Activated CD4-positive, CD25-positive, alpha-beta regulatory T cell treated with anti-CD3 and anti-CD28 coated beads, Interleukin-2, amount 50 U/mL, for 16 hours (primary cell): Measurements from ENCODE around the gene RPA4.
"Not testable (repeated sequence)": the region's sequence is repeated elsewhere in the genome, so short reads cannot be mapped to it uniquely, and the experiment has no call there.

Experiments
- DNase-seq: peaks from one replicate; pipeline ENCODE4 v3.0.0-alpha.2; 2020; ENCODE audit warnings: low read depth, low spot score

Gene RPA4, protein sequence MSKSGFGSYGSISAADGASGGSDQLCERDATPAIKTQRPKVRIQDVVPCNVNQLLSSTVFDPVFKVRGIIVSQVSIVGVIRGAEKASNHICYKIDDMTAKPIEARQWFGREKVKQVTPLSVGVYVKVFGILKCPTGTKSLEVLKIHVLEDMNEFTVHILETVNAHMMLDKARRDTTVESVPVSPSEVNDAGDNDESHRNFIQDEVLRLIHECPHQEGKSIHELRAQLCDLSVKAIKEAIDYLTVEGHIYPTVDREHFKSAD

DNA sequence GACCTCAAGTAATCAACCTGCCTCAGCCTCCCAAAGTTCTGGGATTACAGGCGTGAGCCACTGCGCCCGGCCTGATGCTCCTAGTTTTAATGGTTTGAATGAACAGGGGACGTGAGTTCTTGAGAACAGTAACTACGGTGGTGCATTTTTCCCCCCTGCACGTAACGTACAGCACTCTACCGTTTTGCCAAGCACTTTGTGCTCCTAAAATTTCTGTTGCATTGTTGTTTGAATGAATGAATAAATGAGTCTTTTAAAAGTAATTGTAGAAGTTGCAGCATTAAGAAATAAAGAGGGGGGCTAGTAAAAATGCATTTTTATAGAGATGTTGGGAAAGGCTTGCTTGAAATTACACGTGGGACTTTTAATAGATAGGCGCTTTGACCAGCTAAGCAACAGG lies at the start of gene RPA4:
Gene RPA4 (plus strand): TSS at position 301 of the 400 bp plus-strand sequence. CDS start 403 bp downstream, outside the sequence.
- DNase-seq, result no peak

DNA sequence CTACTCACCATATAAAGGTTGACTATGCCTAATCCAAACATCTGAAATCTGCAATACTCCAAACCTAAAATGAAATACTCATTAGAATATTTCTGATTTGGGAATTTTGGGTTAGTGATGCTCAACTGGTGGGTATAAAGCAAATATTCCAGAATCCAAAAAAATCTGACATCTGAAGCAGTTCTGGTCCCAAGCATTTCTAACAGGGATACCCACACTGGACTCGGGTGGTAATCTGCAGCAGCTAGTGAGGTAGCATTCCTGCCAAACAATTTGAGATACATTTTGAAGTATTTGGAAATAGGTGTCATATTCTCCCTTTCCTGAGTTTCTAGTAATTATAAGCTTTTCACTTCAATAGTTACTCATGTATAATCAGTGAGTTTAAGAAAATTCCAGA lies 49.6 kb upstream of the RPA4 start:
- no peak for DNase-seq

DNA sequence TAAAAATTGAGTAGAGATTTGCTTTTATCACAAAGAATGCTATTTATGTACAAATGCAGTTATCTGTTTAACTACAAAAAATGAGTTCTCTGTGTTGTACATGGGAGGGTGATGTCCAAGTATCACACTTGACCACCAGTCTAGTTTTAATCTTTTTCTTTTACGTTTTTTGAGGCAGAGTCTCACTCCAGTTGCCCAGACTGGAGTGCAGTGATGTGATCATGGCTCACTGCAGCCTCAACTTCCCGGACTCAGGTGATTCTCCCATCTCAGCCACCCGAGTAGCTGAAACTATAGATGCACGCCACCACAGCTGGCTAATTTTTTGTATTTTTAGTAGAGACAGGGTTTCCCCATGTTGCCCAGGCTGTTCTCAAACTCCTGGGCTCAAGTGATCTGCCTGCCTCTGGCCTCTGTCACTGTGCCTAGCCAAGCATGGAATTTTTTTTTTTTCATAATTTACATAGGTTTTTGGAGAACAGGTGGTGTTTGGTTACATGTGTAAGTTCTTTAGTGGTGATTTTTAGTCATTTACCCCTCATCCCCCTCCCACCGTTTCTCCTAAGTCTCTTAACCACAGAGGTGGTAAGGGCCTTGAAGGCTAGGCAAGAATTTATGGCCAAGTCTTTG lies 47.9 kb upstream of the RPA4 start:
- no peak for DNase-seq

DNA sequence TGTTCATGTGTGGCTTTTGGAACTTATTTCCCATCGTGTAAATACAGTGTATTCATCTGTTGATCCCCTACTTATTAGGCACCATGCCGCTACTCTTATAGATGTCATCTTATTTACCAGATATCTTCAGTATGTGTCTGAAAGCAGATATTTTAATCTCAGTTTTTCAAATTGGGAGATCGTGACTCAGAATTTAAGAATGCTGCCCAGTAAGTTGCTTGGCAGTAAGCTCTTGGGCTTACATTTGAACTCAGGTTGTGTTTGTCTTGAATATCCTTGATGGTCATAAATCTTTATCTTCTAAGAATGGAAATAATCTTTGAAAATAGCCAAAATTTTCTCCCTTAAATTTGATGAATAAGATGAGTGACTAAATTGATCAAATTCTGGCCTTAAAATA lies 45.9 kb upstream of the RPA4 start:
- no peak for DNase-seq

DNA sequence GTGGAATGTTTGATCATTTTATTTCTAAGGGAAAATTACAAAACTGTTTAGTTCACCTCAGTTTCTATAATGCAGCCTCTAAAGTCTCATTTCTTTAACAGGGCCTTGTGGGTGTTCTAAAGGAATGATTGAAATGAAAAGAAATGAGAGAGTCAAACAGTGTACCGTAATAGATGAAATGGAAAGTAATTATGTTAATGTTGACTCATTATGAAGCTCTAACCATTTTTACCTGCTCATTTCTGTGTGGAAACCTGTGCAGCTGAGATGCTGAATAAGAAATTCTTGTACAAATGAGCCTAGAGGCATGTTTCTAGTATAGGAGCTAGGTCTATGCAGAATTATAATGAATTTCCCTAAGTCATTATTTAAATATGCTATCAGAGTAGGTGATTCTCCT lies 45.2 kb upstream of the RPA4 start:
- no peak for DNase-seq

DNA sequence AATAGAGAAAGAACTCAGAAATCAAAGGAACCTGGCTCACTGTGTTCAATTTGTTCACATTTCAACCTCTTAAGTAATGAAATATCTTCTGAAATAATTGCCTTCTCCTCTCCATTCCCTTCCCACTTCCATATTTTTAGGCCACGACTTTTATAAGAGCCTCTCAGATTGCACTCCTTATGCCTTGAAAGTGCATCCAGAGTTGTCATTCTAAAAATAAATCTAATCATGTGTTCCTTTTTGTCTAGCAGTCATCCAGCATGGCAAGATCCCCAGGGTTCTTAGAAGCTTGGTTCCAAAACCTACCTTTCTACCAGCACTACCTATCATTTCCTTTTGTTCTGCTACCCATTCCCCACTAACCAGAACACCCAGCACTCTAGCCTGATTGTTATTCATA lies 42.4 kb upstream of the RPA4 start:
- no peak for DNase-seq

DNA sequence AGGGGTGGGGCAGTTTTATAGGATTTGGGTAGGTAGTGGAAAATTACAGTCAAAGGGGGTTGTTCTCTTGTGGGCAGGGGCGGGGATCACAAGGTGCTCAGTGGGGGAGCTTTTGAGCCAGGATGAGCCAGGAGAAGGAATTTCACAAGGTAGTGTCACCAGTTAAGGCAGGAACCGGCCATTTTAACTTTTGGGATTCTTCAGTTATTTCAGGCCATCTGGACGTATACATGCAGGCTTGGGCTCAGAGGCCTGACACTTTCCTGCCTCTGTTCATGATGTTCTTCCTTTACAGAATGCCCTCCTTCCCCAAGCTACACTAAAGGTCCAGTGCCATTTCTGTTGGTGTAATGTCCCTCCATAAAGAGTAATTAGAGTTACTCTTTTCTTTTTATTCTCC lies 41.8 kb upstream of the RPA4 start:
- not testable (repeated sequence) for DNase-seq

DNA sequence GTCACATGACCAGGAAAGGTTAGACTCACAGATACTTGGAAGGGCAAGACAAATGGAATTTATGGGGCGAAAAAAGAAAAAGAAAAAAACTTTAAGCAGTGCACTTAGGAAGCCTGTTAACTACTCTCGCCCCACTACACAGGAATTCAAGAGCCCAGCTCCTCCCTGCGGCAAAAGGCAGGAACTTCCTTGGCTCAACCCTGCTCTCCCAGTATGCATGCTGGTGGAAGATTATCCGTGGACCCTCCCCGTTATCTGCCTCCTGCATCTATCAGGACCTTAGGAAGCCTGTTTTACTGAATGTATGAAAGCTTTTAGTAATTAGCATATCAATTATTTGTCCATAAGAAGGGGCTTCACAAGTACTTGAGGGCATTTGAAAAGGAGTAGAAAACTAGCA lies 40.1 kb upstream of the RPA4 start:
- no peak for DNase-seq

DNA sequence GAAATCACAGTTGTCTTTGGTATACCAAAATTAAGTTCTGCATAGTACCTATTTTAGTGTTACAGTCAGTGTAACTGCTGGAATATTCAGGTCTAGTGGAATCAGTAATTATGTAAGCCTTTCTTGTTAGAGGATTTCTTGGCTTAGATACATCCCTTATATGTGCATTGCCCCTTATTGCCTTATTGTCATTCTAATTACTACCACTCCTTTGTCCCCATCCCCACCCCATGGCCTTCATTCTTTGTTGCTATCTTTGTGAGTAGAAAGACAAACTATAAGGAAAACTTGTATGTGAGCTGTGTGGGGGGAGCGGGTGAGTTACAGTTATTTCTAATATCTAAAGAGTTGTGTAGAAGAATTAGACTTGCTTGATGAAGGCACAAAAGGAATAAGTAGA lies 36.9 kb upstream of the RPA4 start:
- DNase-seq, result no peak

DNA sequence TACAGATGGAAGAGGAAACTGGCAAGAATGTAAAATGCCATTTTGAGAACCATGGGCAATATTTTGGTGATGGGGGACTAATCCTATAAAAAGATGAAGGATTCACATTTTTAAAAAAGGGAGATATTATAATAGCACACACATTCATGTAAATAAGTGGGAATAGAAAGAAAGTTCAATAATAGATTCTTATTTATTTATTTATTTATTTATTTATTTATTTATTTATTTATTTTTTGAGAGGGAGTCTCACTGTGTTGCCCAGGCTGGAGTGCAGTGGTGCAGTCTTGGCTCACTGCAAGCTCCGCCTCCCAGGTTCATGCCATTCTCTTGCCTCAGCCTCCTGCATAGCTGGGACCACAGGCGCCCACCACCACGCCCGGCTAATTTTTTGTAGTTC lies 24.3 kb upstream of the RPA4 start:
- DNase-seq, result not testable (repeated sequence)

DNA sequence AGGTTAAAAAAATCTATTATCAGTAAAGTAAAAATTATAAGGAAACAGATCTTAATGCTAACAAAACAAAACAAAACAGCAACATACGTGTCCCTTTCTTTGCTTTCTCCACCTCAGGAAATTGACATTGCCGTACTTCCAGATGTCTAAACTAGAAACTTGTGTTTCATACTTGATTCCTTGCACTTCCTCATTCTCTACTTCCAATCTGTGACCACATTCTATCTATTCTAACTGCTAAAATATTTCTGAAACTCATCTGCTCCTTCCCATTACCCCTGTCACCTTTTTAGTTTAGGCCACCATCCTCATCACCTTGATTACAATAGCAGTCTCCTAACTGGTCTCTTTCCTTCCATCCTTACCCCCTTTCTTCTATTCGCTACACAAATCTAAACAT lies 22.5 kb upstream of the RPA4 start:
- no peak for DNase-seq

DNA sequence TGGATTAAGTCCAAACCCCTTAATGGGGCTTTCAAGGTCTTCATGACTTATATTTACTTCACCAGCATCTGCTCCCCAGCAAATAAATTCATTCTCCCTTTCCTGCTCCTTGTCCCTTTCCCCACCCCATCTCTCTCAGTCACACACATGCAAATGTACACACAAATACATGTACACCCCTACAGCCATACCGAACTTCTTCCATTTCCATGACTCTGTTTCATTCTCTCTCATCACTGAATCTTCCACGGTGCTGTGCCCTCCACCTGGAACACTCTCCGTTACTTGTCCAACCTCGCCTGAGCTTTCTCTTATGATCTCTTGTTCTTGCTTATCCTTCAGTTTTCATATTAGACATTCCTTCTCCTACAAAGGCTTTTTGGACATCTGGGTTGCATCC lies 22.0 kb upstream of the RPA4 start:
- DNase-seq, result no peak

DNA sequence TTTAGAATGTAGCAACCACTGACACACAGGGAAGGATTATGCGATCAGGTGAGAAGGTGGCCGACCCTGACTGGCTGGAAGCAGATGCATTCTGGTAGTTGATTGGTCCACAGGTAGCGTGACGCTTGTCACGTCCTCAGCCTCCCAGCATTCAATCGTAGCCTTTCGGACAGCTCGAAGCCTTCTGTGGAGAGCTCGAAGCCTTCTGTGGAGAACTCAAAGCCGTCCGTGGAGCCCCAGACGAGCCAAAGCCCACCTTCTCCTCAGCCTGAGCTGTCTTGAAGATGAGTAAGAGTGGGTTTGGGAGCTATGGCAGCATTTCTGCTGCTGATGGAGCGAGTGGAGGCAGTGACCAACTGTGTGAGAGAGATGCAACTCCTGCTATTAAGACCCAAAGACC lies 319 bp downstream of the RPA4 start:
- DNase-seq, result no peak

DNA sequence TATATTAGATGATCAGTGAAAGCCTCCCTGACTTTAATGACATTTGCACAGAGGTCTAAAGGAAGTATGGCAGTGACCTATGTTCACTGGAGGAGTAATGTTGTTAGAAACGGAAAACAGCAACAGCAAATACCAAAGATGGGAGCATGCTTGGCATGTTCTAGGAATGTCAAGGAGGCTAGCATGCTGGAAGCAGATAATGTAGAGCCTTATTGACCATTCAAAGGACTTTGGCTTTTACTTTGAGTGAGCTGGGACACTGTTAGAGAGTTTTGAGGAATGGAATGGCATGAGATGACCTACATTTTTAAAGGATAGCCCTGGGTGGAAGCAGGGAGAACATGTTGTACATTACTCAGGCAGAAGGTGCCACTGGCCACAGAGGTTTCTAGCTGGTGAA lies 6.0 kb downstream of the RPA4 start:
- no peak for DNase-seq

DNA sequence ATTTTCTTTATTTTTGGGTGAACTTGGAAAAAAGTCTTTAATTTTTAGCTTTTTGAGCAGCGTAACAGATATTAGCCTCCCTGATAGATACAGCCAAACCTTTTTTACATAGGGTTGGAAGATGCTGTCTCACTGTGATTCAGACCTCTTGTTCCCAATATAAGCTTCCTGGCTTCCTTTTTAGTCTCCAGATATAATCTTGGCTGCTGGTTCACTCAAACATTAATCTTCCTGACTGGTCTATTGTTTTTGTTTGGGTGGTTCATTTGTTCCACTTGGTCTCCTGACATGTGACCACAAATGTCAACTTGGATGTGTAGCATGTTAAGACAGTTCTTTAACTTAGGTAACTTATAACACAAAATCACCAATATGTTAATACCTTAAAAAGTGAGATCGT lies 23.0 kb downstream of the RPA4 start:
- no peak for DNase-seq

DNA sequence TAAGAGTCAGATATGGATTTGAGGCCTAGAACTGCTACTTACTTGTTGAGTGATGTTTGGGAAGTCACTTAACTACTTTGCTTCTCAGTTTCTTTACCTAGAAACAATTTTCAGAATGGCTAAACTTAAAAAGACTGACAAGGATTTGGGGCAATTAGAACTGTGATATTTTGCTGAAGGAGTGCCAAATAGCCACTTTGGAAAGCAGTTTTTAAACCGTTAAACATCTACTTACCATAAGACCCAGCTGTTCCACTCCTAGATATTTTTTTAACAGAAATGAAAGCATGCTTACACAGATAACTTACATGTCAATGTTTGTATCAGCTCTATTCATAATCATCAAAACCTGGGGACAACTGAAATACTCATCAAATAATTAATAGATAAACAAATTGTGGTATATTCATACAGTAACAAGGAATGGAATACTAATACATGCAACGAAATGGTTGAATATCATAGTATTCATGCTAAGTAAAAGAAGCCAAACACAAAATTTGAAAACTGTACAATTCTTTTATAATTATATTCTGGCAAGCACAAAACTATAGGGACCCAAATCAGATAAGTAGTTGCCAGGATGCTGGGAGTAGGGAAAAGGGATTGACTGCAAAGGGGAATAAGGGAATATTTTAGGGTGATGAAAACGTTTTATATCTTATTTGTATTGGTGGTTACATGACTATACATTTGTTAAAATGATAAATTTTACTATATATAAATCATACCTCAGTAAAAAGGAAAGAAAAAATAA lies 24.0 kb downstream of the RPA4 start:
- DNase-seq, result no peak

DNA sequence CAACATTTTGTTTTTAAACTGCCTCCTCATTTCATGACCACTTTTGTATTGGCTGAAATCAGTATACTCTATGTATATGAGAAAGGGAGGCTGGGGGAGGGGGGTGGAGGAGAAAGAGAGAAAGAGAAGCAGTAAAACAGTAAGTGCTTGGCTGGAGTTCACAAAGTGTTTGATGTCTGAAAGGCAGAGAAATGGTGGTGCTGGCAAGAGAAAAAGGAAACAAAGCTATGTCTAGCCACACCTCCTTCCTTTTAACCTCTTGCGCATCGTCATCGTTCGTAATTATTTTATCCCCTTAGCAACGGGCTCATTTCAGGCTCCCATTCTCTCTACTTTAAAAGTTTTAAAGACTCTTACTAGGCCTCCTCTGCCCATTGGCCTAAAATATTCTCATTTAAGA lies 25.6 kb downstream of the RPA4 start:
- no peak for DNase-seq

DNA sequence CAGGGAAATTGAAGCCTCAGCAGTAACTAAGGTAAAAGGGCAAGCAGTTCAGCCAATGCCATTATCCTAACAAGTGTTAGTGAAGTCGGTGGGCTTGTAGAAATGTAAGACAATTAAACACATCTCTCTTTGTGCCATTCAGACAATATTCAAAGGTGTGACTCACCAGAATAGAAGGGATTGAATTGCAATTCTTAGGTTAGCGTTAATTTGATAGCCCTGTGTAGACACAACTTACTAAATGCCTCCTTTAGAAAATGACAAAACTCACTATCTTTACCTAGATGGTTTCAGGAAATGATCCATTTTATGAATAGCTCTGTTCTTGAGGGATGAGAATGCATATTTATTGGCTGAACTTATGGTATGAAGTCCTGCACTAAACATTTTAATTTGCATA lies 35.2 kb downstream of the RPA4 start:
- no peak for DNase-seq

DNA sequence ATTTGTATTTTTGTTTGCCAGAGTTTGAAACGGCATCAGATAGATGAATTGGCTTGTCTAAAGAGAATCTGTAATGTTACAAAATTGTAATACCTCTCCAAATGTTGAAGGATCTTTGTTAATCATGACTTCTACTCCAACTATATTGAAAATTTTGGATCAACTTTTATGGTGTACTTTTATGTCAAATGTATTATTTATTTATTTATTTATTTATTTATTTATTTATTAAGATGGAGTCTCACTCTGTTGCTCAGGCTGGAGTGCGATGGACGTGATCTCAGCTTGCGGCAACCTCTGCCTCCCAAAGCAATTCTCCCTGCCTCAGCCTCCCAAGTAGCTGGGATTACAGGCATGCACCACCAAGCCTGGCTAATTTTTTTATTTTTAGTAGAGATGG lies 36.0 kb downstream of the RPA4 start:
- no peak for DNase-seq

DNA sequence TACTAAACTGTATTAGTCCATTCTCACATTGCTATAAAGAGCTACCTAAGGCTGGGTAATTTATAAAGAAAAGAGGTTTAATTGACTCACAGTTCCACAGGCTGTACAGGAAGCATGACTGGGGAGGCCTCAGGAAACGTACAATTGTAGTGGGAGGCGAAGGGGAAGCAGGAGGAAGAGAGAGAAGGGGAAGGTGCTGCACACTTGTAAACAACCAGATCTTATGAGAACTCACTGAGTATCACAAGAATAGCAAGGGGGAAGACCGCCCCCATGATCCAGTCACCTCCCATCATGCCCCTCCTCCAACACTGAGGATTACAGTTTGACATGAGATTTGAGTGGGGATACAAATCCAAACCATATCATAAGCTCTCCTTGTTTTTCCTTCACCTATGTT lies 40.9 kb downstream of the RPA4 start:
- no peak for DNase-seq

DNA sequence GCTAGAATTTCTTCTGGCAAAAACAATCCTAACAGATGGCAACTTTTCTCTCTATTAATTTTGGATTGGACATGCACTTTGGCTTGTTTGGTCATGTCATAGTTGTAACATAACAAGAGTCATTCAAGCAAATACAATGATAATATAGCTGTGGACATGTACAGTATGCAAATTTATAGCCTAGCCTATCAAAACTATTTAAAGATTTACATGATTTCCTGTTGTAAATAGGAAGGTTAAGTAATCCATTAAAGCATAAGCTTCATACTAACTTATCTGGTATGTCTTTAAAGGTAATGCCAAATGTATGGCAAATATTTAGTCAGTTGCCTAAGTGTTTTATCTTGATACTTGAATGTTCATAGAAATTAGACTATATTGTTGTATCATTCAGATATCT lies 45.3 kb downstream of the RPA4 start:
- DNase-seq, result no peak
